ENCODE measurements around the gene MAMDC4.
A peak's percentile ranks its signal among the peaks of the same experiment; 100 is the strongest.

Gene MAMDC4

DNA sequence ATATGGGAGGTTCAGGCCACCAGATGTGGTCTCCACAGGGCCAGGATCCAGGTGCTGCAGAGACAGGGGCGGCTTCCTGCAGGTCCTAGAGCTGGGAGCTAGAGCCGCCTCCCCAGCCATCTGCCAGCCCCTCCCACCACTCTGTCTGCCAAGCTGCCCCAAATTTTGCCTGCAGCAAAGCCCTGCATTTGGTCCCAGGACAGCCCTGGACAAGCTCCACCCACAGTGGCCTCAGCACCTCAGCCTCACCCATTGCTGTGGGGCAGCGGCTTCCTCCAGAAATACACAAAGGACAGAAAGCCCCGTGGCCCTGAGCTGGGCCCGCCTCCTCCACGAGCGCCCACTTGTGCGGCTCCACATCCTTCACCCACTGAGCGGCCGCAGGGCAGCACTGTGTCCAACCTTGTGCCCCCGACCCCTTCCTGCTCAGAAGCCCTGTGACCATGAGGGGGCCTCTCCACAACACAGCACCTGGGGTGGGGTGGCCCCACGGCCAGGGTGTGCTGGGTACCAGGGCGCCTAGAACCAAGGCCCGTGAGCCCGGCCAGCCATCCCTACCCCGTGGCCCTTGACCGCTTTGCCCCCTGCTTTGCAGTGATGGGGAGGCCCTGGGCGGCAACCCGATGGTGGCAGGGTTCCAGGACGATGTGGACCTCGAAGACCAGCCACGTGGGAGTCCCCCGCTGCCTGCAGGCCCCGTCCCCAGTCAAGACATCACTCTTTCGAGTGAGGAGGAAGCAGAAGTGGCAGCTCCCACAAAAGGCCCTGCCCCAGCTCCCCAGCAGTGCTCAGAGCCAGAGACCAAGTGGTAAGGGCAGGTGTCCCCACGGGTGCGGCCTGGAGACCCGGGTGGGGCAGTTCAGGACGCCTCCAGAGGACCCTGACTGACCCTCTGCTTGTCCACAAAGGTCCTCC lies 13.6 kb upstream of the MAMDC4 start:
- Histone ChIP-seq H2AK5ac (ENCODE audit: low read length) (no peak overlapping the region), H2AFZ (ENCODE audit: insufficient read depth, low read length, poor library complexity) (no peak overlapping the region), H3K79me2 (ENCODE audit: control insufficient read depth, insufficient read depth, low read length, poor library complexity) (no peaks in the 10 kb centered on the region), H3K27me3 (ENCODE audit: insufficient read depth, low read length) (no peaks in the 10 kb centered on the region), H3K4me3 (ENCODE audit: low read depth, low read length) (no peak overlapping the region), H3K18ac (ENCODE audit: low read length) (no peak overlapping the region), H4K8ac (ENCODE audit: low read depth, low read length) (no peak overlapping the region), H3K9me3 (ENCODE audit: insufficient read depth, low read depth, low read length) (no peaks in the 10 kb centered on the region), H4K91ac (ENCODE audit: low read depth, low read length) (no peak overlapping the region), H3K4me1 (ENCODE audit: control insufficient read depth in 1 of 2, insufficient read depth in 2 of 2, low read length in 2 of 2) (peaks cover 0 to 3% of the 10 kb centered on the region in 2 experiments), H3K27ac (ENCODE audit: low read depth, low read length) (no peak overlapping the region), H3K9ac (ENCODE audit: low read length) (no peak overlapping the region), H3K23ac (ENCODE audit: low read length) (no peak overlapping the region), H3K36me3 (ENCODE audit: control insufficient read depth in 1 of 2, insufficient read depth in 2 of 2, low read length in 2 of 2) (peaks cover 51 to 57% of the 10 kb centered on the region in 2 experiments), H3K79me1 (ENCODE audit: low read length) (no peaks in the 10 kb centered on the region), H3K14ac (ENCODE audit: low read length) (no peak overlapping the region), H3K4ac (ENCODE audit: low read depth, low read length) (no peak overlapping the region), H4K12ac (ENCODE audit: low read depth, low read length) (no peak overlapping the region), H2BK5ac (ENCODE audit: low read depth, low read length, poor library complexity) (no peak overlapping the region), H3K4me2 (ENCODE audit: low read length) (no peak overlapping the region), H2BK120ac (ENCODE audit: insufficient read depth, low read length, poor library complexity) (no peak overlapping the region), H2BK12ac (ENCODE audit: low read length) (no peak overlapping the region)
- WGBS (ENCODE audit: extremely low coverage, insufficient coverage, insufficient read length), result no CpG with 5 or more reads among the region's 29 CpGs
- no peak for DNase-seq

DNA sequence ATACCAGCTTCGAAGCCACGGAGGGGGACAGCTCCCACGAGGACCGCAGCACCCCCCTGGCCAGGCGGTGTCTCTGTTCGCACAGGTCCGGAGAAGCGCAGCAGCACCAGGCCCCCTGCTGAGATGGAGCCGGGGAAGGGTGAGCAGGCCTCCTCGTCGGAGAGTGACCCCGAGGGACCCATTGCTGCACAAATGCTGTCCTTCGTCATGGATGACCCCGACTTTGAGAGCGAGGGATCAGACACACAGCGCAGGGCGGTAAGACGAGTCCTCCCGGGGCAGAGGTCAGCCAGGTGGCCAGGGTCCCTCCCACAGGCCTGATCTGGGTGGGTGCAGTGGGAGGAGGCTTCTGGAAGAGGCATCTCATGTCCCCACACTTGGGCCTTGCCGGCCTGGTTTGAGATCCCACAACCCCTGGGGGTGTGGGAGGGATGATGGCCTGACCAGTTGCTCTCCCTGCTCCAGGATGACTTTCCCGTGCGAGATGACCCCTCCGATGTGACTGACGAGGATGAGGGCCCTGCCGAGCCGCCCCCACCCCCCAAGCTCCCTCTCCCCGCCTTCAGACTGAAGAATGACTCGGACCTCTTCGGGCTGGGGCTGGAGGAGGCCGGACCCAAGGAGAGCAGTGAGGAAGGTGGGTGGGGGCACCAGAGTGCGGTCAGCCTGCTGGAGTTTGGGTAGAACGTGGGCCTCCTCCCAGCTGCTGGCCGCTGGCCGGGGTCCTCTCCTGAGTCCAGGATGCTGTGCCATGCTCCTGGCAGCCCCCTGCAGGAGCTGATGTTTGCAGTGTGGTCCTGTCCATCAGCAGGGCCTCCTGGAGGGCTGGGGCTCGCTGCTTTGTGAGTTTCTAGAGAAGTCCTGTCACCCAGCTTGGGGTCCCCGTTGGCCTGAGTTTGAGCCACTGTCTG lies 12.7 kb upstream of the MAMDC4 start:
- H3K4me1 ChIP-seq (ENCODE audit: control insufficient read depth in 1 of 2, insufficient read depth in 2 of 2, low read length in 2 of 2), result peaks cover 0 to 3% of the 10 kb centered on the region in 2 experiments
- no peak overlapping the region for H3K23ac ChIP-seq (ENCODE audit: low read length)
- peaks cover 4% of the 10 kb centered on the region for H3K9me3 ChIP-seq (ENCODE audit: insufficient read depth, low read depth, low read length)
- H3K4me2 ChIP-seq (ENCODE audit: low read length), result no peak overlapping the region
- H2BK120ac ChIP-seq (ENCODE audit: insufficient read depth, low read length, poor library complexity), result no peak overlapping the region
- no peak overlapping the region for H2AK5ac ChIP-seq (ENCODE audit: low read length)
- DNase-seq, result no peak
- H3K9ac ChIP-seq (ENCODE audit: low read length), result no peak overlapping the region
- no peaks in the 10 kb centered on the region for H3K27me3 ChIP-seq (ENCODE audit: insufficient read depth, low read length)
- no peak overlapping the region for H2BK12ac ChIP-seq (ENCODE audit: low read length)
- H2AFZ ChIP-seq (ENCODE audit: insufficient read depth, low read length, poor library complexity), result no peak overlapping the region
- H4K12ac ChIP-seq (ENCODE audit: low read depth, low read length), result no peak overlapping the region
- H3K79me1 ChIP-seq (ENCODE audit: low read length), result no peaks in the 10 kb centered on the region
- H3K18ac ChIP-seq (ENCODE audit: low read length), result no peak overlapping the region
- H3K14ac ChIP-seq (ENCODE audit: low read length), result no peak overlapping the region
- no peak overlapping the region for H3K4ac ChIP-seq (ENCODE audit: low read depth, low read length)
- H3K36me3 ChIP-seq (ENCODE audit: control insufficient read depth in 1 of 2, insufficient read depth in 2 of 2, low read length in 2 of 2), result peaks cover 47 to 53% of the 10 kb centered on the region in 2 experiments
- no CpG with 5 or more reads among the region's 36 CpGs for WGBS (ENCODE audit: extremely low coverage, insufficient coverage, insufficient read length)
- no peak overlapping the region for H2BK5ac ChIP-seq (ENCODE audit: low read depth, low read length, poor library complexity)
- H3K27ac ChIP-seq (ENCODE audit: low read depth, low read length), result no peak overlapping the region
- H4K91ac ChIP-seq (ENCODE audit: low read depth, low read length), result no peak overlapping the region
- H4K8ac ChIP-seq (ENCODE audit: low read depth, low read length), result no peak overlapping the region
- no peak overlapping the region for H3K4me3 ChIP-seq (ENCODE audit: low read depth, low read length)
- H3K79me2 ChIP-seq (ENCODE audit: control insufficient read depth, insufficient read depth, low read length, poor library complexity), result no peaks in the 10 kb centered on the region

DNA sequence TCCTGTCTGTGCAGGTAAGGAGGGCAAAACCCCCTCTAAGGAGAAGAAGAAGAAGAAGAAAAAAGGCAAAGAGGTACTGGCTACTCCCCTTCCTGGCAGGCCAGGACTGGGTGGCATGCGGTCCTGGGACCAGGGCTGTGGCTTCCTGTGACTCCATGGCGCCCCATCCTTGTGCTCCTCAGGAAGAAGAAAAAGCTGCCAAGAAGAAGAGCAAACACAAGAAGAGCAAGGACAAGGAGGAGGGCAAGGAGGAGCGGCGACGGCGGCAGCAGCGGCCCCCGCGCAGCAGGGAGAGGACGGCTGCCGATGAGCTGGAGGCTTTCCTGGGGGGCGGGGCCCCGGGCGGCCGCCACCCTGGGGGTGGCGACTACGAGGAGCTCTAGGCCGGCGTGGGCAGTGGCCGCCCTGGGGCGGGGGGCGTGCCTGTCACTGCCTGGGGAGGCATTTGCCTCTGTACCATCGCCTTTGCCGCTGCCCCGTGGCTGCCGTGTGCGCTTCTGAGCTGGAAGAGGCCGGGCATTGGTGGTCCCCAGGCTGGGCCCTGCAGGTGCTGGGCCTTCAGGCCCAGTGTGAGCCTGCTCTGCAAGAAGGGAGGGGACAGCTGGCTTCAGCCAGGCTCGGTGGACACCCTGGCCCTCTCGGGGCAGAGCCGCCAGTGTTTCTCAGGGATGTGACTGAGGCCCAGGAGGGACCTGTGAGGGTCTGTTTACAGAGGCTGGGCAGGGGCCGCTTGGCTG lies 11.8 kb upstream of the MAMDC4 start:
- no peak overlapping the region for H2BK120ac ChIP-seq (ENCODE audit: insufficient read depth, low read length, poor library complexity)
- peaks cover 6% of the 10 kb centered on the region for H3K9me3 ChIP-seq (ENCODE audit: insufficient read depth, low read depth, low read length)
- no peak overlapping the region for H2AK5ac ChIP-seq (ENCODE audit: low read length)
- H3K4me1 ChIP-seq (ENCODE audit: control insufficient read depth in 1 of 2, insufficient read depth in 2 of 2, low read length in 2 of 2), result peaks cover 0 to 3% of the 10 kb centered on the region in 2 experiments
- no CpG with 5 or more reads among the region's 32 CpGs for WGBS (ENCODE audit: extremely low coverage, insufficient coverage, insufficient read length)
- H3K27ac ChIP-seq (ENCODE audit: low read depth, low read length), result no peak overlapping the region
- H3K9ac ChIP-seq (ENCODE audit: low read length), result no peak overlapping the region
- no peaks in the 10 kb centered on the region for H3K27me3 ChIP-seq (ENCODE audit: insufficient read depth, low read length)
- no peak overlapping the region for H3K14ac ChIP-seq (ENCODE audit: low read length)
- no peaks in the 10 kb centered on the region for H3K79me1 ChIP-seq (ENCODE audit: low read length)
- peaks cover 44 to 49% of the 10 kb centered on the region in 2 experiments for H3K36me3 ChIP-seq (ENCODE audit: control insufficient read depth in 1 of 2, insufficient read depth in 2 of 2, low read length in 2 of 2)
- DNase-seq, result peak; percentile 69 to 72
- no peak overlapping the region for H4K8ac ChIP-seq (ENCODE audit: low read depth, low read length)
- H4K91ac ChIP-seq (ENCODE audit: low read depth, low read length), result no peak overlapping the region
- H3K18ac ChIP-seq (ENCODE audit: low read length), result no peak overlapping the region
- no peak overlapping the region for H2AFZ ChIP-seq (ENCODE audit: insufficient read depth, low read length, poor library complexity)
- H2BK12ac ChIP-seq (ENCODE audit: low read length), result no peak overlapping the region
- no peak overlapping the region for H3K4me2 ChIP-seq (ENCODE audit: low read length)
- no peak overlapping the region for H2BK5ac ChIP-seq (ENCODE audit: low read depth, low read length, poor library complexity)
- no peak overlapping the region for H4K12ac ChIP-seq (ENCODE audit: low read depth, low read length)
- H3K79me2 ChIP-seq (ENCODE audit: control insufficient read depth, insufficient read depth, low read length, poor library complexity), result no peaks in the 10 kb centered on the region
- no peak overlapping the region for H3K23ac ChIP-seq (ENCODE audit: low read length)
- H3K4ac ChIP-seq (ENCODE audit: low read depth, low read length), result no peak overlapping the region
- no peak overlapping the region for H3K4me3 ChIP-seq (ENCODE audit: low read depth, low read length)

All from trophoblast cell (in vitro differentiated cells and primary cell).